ENCODE data around the gene VARS1.

Gene VARS1

DNA sequence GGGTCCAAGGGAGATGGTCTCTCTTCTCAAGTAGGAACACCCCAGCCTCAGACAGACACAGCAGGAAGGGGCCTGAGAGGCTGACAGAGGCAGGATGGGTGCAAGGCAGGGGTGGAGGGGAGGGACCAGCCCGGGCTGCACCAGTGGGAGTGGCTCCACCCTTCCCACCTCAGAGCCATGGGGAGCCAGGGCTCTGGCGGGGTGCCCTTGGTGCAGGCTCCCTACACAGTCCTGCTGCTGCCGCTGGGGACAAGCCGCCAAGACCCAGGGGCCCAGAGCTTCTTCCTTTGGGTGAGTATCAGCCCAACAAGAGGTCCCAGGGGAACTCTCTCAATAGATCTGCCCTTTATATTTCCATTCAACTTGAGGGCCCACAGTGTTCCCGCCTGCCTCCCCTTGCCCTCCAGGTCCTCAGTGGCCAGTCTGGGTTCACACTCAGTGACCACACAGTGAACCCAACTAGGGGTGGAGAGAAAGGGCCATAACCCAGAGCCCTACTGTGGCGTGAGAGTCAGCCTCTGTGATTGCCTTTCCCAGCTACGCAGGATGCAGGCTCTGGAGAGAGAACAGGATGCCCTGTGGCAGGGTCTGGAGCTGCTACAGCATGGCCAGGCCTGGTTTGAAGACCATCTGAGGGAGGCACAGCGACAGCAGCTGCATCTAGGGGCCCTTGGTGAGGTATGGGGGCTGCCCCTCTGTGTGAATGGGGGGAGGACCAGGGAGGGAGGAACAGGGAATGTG lies 32.5 kb downstream of the VARS1 start:
- no peak for TF ChIP-seq EZH2 (optimal IDR thresholded peaks at IDR 0.05; ENCODE audit: low read depth, low read length)
- TF ChIP-seq, protein P1, sequence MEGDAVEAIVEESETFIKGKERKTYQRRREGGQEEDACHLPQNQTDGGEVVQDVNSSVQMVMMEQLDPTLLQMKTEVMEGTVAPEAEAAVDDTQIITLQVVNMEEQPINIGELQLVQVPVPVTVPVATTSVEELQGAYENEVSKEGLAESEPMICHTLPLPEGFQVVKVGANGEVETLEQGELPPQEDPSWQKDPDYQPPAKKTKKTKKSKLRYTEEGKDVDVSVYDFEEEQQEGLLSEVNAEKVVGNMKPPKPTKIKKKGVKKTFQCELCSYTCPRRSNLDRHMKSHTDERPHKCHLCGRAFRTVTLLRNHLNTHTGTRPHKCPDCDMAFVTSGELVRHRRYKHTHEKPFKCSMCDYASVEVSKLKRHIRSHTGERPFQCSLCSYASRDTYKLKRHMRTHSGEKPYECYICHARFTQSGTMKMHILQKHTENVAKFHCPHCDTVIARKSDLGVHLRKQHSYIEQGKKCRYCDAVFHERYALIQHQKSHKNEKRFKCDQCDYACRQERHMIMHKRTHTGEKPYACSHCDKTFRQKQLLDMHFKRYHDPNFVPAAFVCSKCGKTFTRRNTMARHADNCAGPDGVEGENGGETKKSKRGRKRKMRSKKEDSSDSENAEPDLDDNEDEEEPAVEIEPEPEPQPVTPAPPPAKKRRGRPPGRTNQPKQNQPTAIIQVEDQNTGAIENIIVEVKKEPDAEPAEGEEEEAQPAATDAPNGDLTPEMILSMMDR (IDR thresholded peaks at IDR 0.05; ENCODE audit: low read length), result no peak
- Histone ChIP-seq H3K4me2 (ENCODE audit: low read depth, low read length) (no peak overlapping the region), H3K27ac (ENCODE audit: low read length) (no peak overlapping the region), H3F3A (ENCODE audit: insufficient read depth, low read length) (no peaks in the 10 kb centered on the region; the same call in 1 of the 2 replicates), H3K27me3 (replicated peaks; ENCODE audit: insufficient read depth, low read length) (no peaks in the 10 kb centered on the region), H4K20me1 (ENCODE audit: insufficient read depth, low read length) (no peaks in the 10 kb centered on the region), H2AFZ (ENCODE audit: low read length) (no peak overlapping the region), H3K79me2 (ENCODE audit: low read length) (no peaks in the 10 kb centered on the region), H3K36me3 (replicated peaks; ENCODE audit: insufficient read depth, low read length) (no peaks in the 10 kb centered on the region), H3K9me2 (replicated peaks; ENCODE audit: insufficient read depth, low read length) (no peaks in the 10 kb centered on the region), H3K4me1 (ENCODE audit: low read length) (peaks cover 16% of the 10 kb centered on the region), H3K9ac (ENCODE audit: low read length) (no peak overlapping the region), H3K4me3 (ENCODE audit: low read length) (no peak overlapping the region), H3K9me3 (replicated peaks; ENCODE audit: insufficient read depth, low read length) (no peaks in the 10 kb centered on the region)
- no peak for DNase-seq

- no peak within 1 kb of the TSS for H3K4me3 ChIP-seq (ENCODE audit: low read length)
- H3K9me3 ChIP-seq (replicated peaks; ENCODE audit: insufficient read depth, low read length), result no peaks in the 10 kb centered on the region
- H3K4me2 ChIP-seq (ENCODE audit: low read depth, low read length), result no peak within 1 kb of the TSS
- H3K27ac ChIP-seq (ENCODE audit: low read length), result no peak within 1 kb of the TSS
- TF ChIP-seq EZH2 (optimal IDR thresholded peaks at IDR 0.05; ENCODE audit: low read depth, low read length) (no peak), EZH2phosphoT487 (IDR thresholded peaks at IDR 0.05; ENCODE audit: low read length) (no peak)
- TF ChIP-seq, protein P1 (IDR thresholded peaks at IDR 0.05; ENCODE audit: low read length), result no peak
- H3K9ac ChIP-seq (ENCODE audit: low read length), result no peak within 1 kb of the TSS
- no peaks in the 10 kb centered on the region for H3K36me3 ChIP-seq (replicated peaks; ENCODE audit: insufficient read depth, low read length)
- no peaks in the 10 kb centered on the region; the same call in 1 of the 2 replicates for H3F3A ChIP-seq (ENCODE audit: insufficient read depth, low read length)
- DNase-seq, result no peak
- no peaks in the 10 kb centered on the region for H4K20me1 ChIP-seq (ENCODE audit: insufficient read depth, low read length)
- no peaks in the 10 kb centered on the region for H3K27me3 ChIP-seq (replicated peaks; ENCODE audit: insufficient read depth, low read length)
- no peak within 1 kb of the TSS for H2AFZ ChIP-seq (ENCODE audit: low read length)
- peaks cover 16% of the 10 kb centered on the region for H3K4me1 ChIP-seq (ENCODE audit: low read length)
- no peaks in the 10 kb centered on the region for H3K79me2 ChIP-seq (ENCODE audit: low read length)
- H3K9me2 ChIP-seq (replicated peaks; ENCODE audit: insufficient read depth, low read length), result no peaks in the 10 kb centered on the region
Observed at GRCh38 chr6:31762356-31762755, 33.2 kb downstream of the VARS1 start, which contains the start of gene SAPCD1. TSS of gene SAPCD1 (plus strand) at chr6:31762656. CDS start at chr6:31763055, 399 bp downstream.

DNA sequence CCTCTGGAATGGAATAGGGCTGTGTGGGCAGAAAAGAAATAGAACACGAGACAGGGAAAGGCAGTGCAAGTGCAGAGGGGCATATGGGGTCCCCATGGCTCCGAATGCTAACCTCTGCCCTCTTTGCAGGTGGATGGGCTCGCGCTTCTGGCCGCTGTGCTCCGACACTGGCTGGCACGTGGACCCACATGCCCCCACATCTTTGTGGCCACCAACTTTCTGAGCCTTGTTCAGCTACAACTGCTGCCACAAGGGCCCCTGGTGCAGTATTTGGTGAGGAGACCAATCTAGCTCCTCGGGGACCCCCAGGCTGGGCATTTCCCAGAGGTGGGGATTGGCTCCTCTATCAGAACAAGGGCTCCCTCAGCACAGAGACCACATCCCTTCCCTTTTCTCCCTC lies 34.2 kb downstream of the VARS1 start:
- H3K36me3 ChIP-seq (replicated peaks; ENCODE audit: insufficient read depth, low read length), result no peaks in the 10 kb centered on the region
- TF ChIP-seq EZH2 (optimal IDR thresholded peaks at IDR 0.05; ENCODE audit: low read depth, low read length), result no peak
- no peak for TF ChIP-seq EZH2phosphoT487 (IDR thresholded peaks at IDR 0.05; ENCODE audit: low read length)
- TF ChIP-seq, protein P1 (IDR thresholded peaks at IDR 0.05; ENCODE audit: low read length), result no peak
- no peaks in the 10 kb centered on the region; the same call in 1 of the 2 replicates for H3F3A ChIP-seq (ENCODE audit: insufficient read depth, low read length)
- no peak overlapping the region for H2AFZ ChIP-seq (ENCODE audit: low read length)
- no peaks in the 10 kb centered on the region for H4K20me1 ChIP-seq (ENCODE audit: insufficient read depth, low read length)
- peaks cover 16% of the 10 kb centered on the region for H3K4me1 ChIP-seq (ENCODE audit: low read length)
- H3K4me2 ChIP-seq (ENCODE audit: low read depth, low read length), result no peak overlapping the region
- no peaks in the 10 kb centered on the region for H3K9me3 ChIP-seq (replicated peaks; ENCODE audit: insufficient read depth, low read length)
- no peak for DNase-seq
- H3K27ac ChIP-seq (ENCODE audit: low read length), result no peak overlapping the region
- no peak overlapping the region for H3K4me3 ChIP-seq (ENCODE audit: low read length)
- H3K27me3 ChIP-seq (replicated peaks; ENCODE audit: insufficient read depth, low read length), result no peaks in the 10 kb centered on the region
- no peaks in the 10 kb centered on the region for H3K9me2 ChIP-seq (replicated peaks; ENCODE audit: insufficient read depth, low read length)
- no peak overlapping the region for H3K9ac ChIP-seq (ENCODE audit: low read length)
- no peaks in the 10 kb centered on the region for H3K79me2 ChIP-seq (ENCODE audit: low read length)

Data from MM.1S (cell line).